Neural progenitor cell (in vitro differentiated cells): ENCODE data around the gene TEX53.

Source experiments
- CTCF ChIP-seq: fragments of 200-600 bp; sonication (generic); IDR thresholded peaks from 2 replicates; pipeline ENCODE4 v1.5.1; 2017; ENCODE audit warnings: antibody characterized with exemption, mild to moderate bottlenecking
- EZH2 ChIP-seq: fragments of 200-600 bp; sonication (generic); IDR thresholded peaks from 2 replicates; pipeline ENCODE4 v1.6.1; 2017; ENCODE audit warnings: antibody characterized with exemption, mild to moderate bottlenecking, moderate library complexity

- TF ChIP-seq EZH2 (no peak), CTCF (no peak)
These were observed 32.2 kb upstream of the TEX53 start for GRCh38 chr9:114689813-114690212.
